GM18867 (cell line): ENCODE measurements around the gene NPBWR2.
"Not testable (repeated sequence)": the region's sequence is repeated elsewhere in the genome, so short reads cannot be mapped to it uniquely, and the experiment has no call there.

Experiments
- ATAC-seq: cut with Tn5 transposase; IDR thresholded peaks from one replicate; pipeline ENCODE4 v1.9.1; 2021; ENCODE audit warnings: mild to moderate bottlenecking, moderate library complexity; ENCODE audit not compliant: unreplicated experiment

NPBWR2 gene

DNA sequence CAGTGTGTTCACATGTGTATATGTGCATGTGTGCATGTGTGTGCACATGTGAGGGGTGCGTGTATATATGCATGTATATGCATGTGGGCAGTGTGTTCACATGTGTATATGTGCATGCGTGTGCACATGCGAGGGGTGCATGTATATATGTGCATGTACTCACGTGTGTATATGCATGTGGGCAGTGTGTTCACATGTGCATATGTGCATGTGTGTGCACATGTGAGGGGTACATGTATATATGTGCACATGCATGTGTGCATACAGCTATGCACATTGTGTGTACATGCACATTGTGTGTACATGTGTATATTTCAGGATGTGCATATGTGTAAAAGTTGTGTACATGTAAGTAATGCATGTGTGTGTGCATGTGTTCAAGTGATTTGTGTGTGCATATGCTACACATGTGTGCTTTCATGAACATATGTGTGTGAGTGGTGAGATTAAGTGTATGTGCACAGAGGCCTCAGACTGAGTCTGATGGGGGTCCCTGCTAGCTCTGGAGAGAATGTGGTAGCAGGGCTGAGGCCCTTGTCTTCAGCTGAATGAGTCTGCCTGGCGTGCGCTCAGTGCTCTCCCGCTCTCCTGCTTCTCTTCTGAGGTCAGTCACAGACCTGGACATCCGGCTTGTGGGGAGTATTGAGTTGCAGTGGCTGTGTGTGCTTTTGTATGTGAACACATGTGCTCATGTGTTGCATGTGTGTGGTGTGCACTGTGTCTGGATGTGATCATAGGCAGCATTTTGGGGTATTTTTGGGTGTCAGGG, 37.0 kb upstream of the NPBWR2 start:
- ATAC-seq = no peak

DNA sequence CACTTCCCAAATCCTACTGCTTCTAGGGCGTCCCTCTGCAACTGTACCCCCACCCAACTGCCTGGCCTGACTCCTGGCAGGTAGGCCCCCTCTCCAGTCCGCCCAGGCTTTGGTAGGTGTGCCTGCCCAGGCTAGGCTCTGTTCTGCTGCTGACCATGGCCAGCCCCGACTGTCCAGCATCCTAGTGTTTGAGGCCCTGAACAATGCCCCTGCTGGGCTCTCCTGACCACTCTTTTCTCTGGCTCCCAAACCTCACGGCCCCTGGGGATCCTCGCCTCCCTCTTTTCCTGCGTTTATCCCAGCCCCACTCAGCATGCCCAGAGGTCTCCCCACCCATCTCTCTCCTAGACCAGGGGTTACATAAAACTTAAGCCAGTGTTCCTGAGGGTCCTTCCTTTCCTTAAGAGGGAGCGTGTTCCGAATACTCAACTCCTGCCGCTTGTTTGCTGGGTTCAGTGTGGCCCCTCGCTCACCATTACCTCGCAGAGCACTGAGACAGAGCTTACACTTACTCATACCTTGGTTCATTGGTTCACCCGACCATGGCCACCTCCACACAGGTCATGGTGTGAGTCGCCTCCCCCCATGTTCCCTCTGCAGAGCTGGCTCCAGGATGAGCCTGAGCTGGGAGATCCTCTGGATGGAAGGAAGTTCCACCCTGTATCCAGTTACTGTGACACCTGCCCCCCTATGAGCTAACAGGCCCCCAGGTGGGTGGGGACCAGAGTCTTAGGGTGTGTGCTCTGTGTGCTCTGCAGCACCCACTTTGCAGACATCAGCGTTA, 35.8 kb upstream of the NPBWR2 start:
- no peak for ATAC-seq

DNA sequence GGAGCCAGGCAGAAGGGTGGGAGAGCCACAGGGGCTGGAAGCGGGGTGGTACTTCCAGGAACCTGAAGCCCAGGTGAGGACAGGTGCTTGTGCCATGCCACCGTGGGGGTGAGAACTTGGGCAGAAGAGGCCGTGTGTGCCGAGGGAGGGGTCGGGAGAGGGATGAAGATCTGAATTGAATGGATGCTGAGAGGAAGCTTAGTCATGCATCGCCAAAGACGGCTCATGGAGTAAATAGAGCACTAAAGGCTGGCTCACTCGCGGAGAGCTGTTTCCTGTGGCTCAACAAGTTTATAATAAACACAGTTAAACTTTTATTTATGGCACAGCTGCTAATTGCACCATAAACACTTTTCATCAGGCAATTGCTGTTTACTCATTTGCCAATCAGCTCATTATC, 35.2 kb upstream of the NPBWR2 start:
- no peak for ATAC-seq

DNA sequence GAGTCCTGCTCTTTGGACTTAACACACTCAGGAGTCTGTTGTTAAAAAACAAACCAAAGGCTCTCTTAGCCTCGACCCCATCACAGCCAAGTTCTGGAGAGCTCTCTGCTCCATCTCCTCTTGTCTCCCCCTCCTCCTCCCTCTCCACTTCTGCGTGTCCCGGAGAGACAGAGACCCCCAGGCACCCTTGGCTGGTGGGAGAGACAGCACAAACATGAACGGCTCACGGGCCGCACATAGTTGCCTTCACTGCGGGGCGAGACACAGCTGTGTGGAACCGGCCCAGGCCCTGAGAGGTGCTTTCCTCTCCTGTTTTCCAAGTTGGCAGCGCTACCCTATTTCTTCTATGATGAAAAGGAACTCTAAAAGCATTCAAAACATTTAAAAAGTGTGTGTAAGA, 33.6 kb upstream of the NPBWR2 start:
- no peak for ATAC-seq

DNA sequence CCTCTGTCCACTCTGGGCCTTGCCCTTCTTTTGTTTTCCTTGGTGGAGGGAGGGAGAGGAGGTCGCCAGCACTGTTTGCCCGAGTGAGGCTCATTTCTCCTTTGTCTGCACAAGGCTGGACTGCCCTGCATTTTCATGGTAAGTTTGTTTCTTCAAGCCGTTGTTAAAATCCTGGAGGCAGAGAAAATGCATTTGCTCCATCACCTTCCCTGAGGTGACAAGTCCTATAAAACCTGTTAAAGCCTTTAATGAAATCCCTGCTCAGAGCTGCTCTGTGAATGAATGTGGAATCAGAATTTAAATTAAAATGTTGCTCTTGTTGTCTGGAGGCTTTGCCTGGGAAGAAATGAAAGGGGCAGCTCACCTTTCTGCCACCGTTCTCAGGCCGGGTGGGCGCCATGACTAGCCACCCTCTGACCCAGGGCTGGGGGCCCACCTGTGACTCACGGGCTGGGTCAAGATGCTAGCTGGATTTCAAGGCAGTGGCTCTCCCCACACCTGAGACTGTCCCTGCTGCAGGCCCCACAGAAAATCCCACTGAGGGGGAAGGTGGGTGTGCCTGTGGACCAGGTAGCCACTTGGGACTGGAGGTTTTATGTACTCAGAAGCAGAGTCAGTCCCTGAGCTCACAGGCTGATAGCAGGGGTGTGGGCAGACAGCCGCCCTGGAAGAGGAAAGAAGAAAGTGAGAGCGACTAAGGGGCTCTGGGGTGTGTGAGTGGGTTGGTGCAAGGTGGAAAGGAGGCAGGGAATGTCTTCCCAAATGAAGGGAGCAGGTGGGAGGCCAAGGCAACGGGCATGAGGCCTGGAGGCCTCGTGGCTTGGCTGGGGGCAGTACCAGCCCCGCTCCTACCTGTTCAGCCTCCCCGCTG, 32.9 kb upstream of the NPBWR2 start:
- no peak for ATAC-seq

DNA sequence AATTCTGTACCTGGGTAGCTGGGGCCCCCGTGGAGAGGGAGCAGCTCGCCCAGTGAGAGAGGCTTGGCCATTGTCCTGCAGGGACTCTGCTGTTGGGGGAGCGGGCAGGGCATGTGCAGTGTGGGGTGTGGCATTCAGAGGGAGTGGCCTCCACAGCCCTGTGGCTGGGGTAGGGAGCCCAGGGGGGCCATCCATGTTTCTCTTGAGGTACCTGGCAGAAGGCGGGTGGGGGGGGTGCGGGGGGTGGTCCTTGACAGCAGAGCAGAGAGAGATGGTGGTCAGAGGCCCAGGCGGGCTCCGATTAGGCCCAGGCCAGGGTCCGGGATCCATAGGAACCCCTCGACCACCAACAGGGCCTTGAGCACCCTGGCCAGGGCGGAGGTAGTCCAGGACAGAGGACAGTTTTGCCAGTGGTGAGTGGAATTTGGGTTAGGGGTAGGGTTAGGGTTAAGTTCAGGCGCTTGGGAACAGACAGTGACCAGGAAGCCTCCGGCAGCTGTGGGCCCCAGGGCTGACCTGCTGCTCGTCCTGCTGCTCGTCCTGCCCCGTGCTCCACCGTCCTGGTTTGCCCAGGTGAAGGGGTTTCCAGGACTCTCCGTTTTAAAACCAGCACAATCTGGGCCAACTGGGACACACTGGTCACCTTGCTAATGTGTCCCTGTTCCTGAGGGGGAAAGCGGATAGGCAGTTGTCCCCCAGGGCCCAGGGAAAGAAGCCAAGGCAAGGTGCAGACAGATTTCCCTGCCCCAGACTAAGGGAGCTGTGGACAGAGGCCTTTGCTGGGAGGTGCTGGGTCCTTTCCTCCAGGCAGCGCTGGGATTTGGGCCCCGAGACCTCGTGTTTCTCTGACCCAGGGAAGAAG, 32.1 kb upstream of the NPBWR2 start:
- ATAC-seq = no peak

DNA sequence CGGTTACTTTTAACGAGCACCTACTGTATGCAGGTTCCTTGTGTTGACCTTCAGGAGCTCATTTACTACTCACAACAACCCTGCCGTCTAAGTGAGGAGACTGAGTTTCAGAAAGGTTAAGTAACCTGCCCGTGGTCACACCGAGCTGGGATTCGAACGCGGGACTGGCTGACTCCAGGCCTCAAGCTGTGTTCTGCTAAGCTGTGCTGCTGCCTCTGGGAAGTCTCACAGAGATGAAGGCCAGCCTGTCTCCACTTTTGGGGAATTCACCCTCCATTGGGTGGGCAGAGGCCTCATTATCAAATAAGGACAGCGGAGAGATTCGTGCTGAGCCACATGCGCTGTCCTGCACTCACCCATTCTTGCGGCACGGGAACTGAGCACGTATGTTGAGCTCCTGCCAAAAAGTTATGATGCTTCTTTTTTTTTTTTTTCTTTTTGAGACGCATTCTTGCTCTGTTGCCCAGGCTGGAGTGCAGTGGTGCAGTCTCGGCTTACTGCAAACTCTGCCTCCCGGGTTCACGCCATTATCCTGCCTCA, 31.0 kb upstream of the NPBWR2 start:
- ATAC-seq = no peak

DNA sequence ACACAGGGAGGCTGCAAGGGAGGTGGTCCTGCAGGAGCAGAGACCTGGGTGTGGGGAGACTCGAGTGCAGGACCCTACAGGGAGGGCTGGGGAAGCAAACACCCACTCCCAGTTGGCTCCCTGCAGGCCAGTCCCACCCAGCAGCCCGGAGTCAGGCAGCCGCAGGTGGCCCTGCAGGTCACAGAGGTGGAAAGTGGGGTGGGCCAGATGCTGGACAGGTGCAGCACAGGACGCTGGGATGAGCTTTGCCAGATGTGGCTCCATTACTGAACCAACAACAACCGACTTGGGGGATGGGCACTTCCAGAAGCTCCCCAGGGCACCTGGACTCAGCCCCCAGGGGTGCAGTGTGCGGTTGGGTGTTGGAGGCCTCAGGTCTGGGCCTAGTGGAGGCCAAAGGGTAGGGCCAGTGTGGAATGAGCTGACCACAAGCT, 30.2 kb upstream of the NPBWR2 start:
- no peak for ATAC-seq

DNA sequence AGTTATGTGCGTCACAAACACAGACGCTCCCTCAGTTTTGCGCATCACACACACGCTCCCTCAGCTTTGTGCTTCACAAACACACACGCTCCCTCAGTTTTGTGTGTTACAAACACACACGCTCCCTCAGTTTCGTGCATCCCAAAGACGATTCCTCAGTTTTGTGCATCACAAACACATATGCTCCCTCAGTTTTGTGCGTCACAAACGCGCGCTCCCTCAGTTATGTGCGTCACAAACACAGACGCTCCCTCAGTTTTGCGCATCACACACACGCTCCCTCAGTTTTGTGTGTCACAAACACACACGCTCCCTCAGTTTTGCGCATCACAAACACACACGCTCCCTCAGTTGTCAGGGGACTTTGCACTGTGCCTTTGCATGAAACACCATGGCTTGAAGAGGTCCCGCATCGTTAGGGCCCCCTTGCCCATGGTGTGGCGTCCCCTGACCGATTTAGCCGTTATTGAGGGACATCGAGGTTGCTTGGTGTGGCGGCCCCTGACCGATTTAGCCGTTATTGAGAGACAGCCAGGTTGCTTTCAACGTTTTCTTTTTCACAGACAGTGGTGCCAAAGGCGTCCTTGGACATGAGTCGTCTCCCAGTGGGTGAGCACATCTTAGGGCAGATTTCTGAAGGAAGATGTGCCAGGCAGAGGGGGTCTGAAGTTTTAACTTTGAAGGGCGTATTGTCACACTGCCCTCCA, 28.8 kb upstream of the NPBWR2 start:
- ATAC-seq = no peak

DNA sequence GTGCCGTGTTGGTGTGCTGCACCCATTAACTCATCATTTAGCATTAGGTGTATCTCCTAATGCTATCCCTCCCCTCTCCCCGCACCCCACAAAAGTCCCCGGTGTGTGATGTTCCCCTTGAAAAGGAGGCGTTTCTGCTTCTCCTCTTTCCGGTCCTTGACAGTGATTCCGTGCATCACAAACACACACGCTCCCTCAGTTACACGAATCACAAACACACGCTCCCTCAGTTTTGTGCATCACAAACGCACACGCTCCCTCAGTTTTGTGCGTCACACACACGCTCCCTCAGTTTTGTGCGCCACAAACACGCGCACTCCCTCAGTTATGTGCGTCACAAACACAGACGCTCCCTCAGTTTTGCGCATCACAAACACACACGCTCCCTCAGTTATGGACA, 27.4 kb upstream of the NPBWR2 start:
- ATAC-seq = not testable (repeated sequence)

DNA sequence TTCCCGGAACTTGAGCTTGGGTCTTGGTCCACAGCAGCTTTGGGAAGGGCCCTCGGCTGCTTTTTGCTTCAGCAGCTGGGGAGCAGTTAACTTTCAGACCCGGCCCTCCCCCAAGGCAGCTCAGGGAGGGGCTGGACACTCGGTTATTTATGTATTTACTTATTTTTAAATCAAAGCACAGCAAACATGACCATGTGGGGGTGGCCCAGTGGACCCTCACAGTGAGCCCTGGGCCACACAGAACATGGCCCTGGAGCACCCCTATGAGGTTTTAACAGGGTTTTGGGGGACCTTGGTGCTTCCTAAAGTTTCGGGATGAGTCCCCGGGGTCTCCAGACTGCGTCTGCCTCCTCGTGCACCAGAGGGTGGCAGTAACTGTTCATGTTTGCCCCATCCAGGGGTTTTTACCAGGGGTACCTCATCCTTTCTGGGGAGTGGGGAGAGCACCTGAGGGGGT, 26.6 kb upstream of the NPBWR2 start:
- ATAC-seq = no peak

DNA sequence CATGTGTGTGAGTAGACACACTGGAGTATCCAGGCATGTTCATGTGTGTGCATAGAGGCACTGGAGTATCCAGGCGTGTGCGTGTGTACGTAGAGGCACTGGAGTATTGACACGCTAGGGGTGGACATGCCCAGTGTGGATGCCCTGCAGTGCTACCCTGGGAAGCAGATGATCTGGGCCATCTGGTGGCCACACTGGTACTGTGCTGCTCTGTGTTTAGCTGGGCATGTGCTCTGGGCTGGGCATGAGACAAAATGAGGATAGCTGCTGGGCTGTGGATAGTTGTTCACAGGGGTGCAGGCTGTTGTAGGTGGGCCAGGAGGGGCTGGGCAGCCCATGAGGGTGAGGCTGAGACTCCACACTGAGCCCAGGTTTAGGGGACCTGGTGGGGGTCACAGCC, 24.0 kb upstream of the NPBWR2 start:
- no peak for ATAC-seq

DNA sequence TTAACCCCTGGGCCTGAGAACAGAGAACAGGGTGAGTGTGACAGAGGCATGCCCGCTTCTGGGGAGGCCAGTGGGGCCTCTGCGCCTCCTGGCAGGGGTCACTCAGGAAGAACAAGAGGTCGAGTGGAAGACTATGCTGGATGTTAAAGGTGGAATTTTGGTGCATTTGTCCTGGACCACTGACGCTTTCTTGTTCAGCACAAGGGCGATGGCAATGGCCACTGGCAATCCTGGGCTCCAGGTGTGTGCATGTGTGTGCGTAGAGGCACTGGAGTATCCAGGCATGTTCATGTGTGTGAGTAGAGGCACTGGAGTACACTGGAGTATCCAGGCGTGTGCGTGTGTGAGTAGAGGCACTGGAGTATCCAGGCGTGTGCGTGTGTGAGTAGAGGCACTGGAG, 23.5 kb upstream of the NPBWR2 start:
- no peak for ATAC-seq

DNA sequence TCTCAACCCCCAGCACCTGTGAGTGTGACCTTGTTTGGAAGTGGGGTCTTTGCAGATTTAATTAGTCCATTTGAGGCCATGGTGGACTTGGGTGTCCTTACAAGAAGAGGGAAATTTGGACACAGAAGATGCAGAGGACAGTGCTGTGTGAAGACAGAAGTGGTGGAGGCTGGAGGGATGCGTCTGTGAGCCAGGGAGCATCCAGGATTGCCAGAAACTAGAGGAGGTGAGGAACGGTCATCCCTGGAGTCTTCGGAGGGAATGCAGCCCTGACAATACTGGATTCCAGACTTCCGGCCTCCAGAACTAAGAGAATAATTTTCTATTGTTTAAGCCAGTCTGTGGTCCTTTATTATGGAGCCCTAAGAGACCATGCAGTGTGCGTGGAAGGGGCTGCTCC, 22.9 kb upstream of the NPBWR2 start:
- no peak for ATAC-seq

DNA sequence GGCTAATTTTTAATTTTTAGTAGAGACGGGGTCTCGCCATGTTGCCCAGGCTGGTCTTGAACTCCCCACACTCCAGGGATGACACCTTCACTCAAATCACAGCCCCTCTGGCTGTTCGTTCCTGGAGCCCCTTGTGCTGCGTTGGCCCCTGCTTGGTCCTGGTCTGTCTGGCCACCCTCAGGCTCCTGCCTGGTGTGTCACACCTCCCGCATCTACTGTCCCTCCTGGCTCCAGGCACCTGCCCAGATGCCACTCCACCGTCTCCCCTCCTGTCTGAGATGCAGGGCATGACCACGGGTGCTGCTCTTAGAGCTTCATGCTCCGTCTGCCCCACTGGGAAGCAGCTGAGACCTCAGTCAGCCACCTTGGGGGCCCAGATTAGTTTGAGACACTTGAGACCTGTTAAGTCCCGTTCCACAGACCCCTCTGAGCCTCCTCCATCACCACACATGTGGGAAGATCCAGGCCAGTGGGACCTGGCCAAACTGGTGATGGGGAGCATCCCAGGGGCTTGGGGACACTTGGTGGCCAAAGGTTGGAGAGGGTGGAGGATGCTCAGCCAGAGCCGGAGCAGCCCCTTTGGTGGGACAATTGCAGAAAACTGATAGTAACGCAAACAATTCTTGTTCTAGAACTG, 21.9 kb upstream of the NPBWR2 start:
- no peak for ATAC-seq

DNA sequence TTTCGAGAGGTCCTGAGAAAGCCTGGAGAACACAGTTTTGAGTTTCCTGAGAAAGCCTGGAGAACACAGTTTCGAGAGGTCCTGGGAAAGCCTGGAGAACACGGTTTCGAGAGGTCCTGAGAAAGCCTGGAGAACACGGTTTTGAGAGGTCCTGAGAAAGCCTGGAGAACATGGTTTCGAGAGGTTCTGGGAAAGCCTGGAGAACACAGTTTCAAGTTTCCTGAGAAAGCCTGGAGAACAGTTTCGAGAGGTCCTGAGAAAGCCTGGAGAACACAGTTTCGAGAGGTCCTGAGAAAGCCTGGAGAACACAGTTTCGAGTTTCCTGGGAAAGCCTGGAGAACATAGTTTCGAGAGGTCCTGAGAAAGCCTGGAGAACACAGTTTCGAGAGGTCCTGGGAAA, 16.2 kb upstream of the NPBWR2 start:
- ATAC-seq = not testable (repeated sequence)

DNA sequence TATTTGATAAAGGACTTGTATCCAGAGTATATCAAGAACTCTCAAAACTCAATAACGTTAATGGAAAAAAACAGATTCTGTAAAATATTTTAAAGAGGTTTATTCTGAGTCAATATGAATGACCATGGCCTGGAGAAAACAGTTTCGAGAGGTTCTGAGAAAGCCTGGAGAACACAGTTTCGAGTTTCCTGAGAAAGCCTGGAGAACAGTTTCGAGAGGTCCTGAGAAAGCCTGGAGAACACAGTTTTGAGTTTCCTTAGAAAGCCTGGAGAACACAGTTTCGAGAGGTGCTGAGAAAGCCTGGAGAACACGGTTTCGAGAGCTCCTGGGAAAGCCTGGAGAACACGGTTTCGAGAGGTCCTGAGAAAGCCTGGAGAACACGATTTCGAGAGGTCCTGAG, 15.6 kb upstream of the NPBWR2 start:
- not testable (repeated sequence) for ATAC-seq

DNA sequence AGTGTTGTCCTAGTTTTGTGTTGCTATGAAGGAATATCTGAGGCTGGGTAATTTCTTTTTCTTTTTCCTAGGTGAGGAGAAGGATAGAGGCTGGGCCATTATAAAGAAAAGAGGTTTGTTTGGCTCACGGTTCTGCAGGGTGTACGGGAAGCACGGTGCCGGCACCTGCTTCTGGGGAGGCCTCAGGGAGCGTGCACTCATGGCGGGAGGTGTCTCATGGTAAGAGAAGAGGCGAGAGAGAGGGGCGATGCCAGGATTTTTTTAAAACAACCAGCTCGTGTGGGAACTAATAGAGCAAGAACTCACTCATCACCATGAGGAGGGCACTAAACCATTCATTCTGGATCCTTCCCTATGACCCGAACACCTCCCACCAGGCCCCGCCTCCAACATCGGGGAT, 14.2 kb upstream of the NPBWR2 start:
- no peak for ATAC-seq
